Vagina (tissue), 2 donors: Measurements from ENCODE around the gene ADAM8. TPM values are rescaled to one million over a fixed set of nuclear protein-coding genes. Genes with fewer than 3 reads are reported as not detected.

Experiments
- DNase-seq, 2 donors: peaks; one replicate each; pipeline ENCODE4 v3.0.0-alpha.2; 2017; ENCODE audit errors: extremely low spot score in 2 of 2
- H3K27ac ChIP-seq: fragments of 200-600 bp; sonication (generic); one replicate; pipeline ENCODE4 v1.5.1; 2019
- H3K27me3 ChIP-seq: fragments of 200-600 bp; sonication (generic); one replicate; pipeline ENCODE4 v1.5.1; 2019
- H3K36me3 ChIP-seq, 2 donors: fragments of 200-600 bp; sonication (generic); one replicate each; pipeline ENCODE4 v1.5.1; 2017 to 2019
- H3K4me1 ChIP-seq: fragments of 200-600 bp; sonication (generic); one replicate; pipeline ENCODE4 v1.5.1; 2019
- H3K4me3 ChIP-seq, 2 donors: fragments of 200-600 bp; sonication (generic); 1 replicate in 1 of 2; 2 replicates in 1 of 2; pipeline ENCODE4 v1.5.1; 2016 to 2019
- H3K9me3 ChIP-seq: fragments of 200-600 bp; sonication (generic); one replicate; pipeline ENCODE4 v1.5.1; 2019
- CTCF ChIP-seq, 3 experiments: fragments of 450-650 bp in 2 of 3; fragments of 200-600 bp in 1 of 3; sonication (generic) in 1 of 3; IDR thresholded peaks; one replicate each; pipeline ENCODE4 v1.5.1; 2017 to 2019; ENCODE audit warnings: antibody characterized with exemption in 3 of 3, mild to moderate bottlenecking in 2 of 3, moderate library complexity in 2 of 3
- POLR2A ChIP-seq, 2 donors: fragments of 450-650 bp; IDR thresholded peaks; one replicate each; pipeline ENCODE4 v1.6.1; 2017; ENCODE audit warnings: antibody characterized with exemption in 2 of 2, mild to moderate bottlenecking in 2 of 2, moderate library complexity in 2 of 2
- POLR2AphosphoS5 ChIP-seq, 2 donors: sonication (generic); formaldehyde crosslinking; IDR thresholded peaks; one replicate each; pipeline ENCODE4 v1.9.0; 2017; ENCODE audit warnings: antibody characterized with exemption in 2 of 2, mild to moderate bottlenecking in 2 of 2, low read depth in 1 of 2; ENCODE audit not compliant: insufficient read depth in 1 of 2
- intact Hi-C: fragments of 100-400 bp; cut with DNase I; formaldehyde crosslinking; loops from one replicate; pipeline ENCODE4 v1.15.1; 2023
- total RNA-seq: library from RNA; depleted of rRNA; stranded (reverse); fragments of >200 nt; gene quantifications from one replicate; pipeline ENCODE4 v1.2.3, GENCODE V29; 2016

ADAM8 gene
- total RNA-seq, 1 donor from 2014 or later, result 11.0 TPM

GRCh38 chr10:133280391-133281059 lies 3.9 kb upstream of the ADAM8 start:
- H3K9me3 ChIP-seq, result no peaks in the 10 kb centered on the region
- no peak for DNase-seq
- H3K27ac ChIP-seq, result no peak overlapping the region
- no peak overlapping the region for H3K4me3 ChIP-seq
- intact Hi-C loops, result no loop called here
- H3K4me1 ChIP-seq, result peaks cover 16% of the 10 kb centered on the region
- peaks cover 2 to 69% of the 10 kb centered on the region in 2 donors for H3K36me3 ChIP-seq
- TF ChIP-seq CTCF (IDR thresholded peaks at IDR 0.05) (no peak), POLR2A (IDR thresholded peaks at IDR 0.05) (no peak), POLR2AphosphoS5 (IDR thresholded peaks at IDR 0.05; ENCODE audit: insufficient read depth in 1 of 2, low read depth in 1 of 2) (no peak)
- no peaks in the 10 kb centered on the region for H3K27me3 ChIP-seq

GRCh38 chr10:133279326-133280226 lies 2.9 kb upstream of the ADAM8 start:
- no peak for DNase-seq
- H3K4me3 ChIP-seq, result no peak overlapping the region
- H3K27me3 ChIP-seq, result no peaks in the 10 kb centered on the region
- H3K27ac ChIP-seq, result no peak overlapping the region
- H3K9me3 ChIP-seq, result no peaks in the 10 kb centered on the region
- TF ChIP-seq POLR2A (IDR thresholded peaks at IDR 0.05) (no peak), POLR2AphosphoS5 (IDR thresholded peaks at IDR 0.05; ENCODE audit: insufficient read depth in 1 of 2, low read depth in 1 of 2) (no peak), CTCF (IDR thresholded peaks at IDR 0.05) (no peak)
- H3K36me3 ChIP-seq, result peaks cover 2 to 60% of the 10 kb centered on the region in 2 donors
- peaks cover 16% of the 10 kb centered on the region for H3K4me1 ChIP-seq
- intact Hi-C loops, result no loop called here

- Histone ChIP-seq H3K4me1 (peaks cover 16% of the 10 kb centered on the region), H3K27ac (no peak overlapping the region), H3K36me3 (peaks cover 2 to 51% of the 10 kb centered on the region in 2 donors), H3K9me3 (no peaks in the 10 kb centered on the region), H3K27me3 (no peaks in the 10 kb centered on the region), H3K4me3 (no peak overlapping the region)
- intact Hi-C loops, result no loop called here
- peak in 1 of 2 donors; percentile 45 for TF ChIP-seq POLR2AphosphoS5 (IDR thresholded peaks at IDR 0.05; ENCODE audit: insufficient read depth in 1 of 2, low read depth in 1 of 2)
- no peak for TF ChIP-seq CTCF (IDR thresholded peaks at IDR 0.05)
- DNase-seq, result no peak
Measured at GRCh38 chr10:133278577-133279265, 2.1 kb upstream of the ADAM8 start.

GRCh38 chr10:133277993-133278576 lies 1.4 kb upstream of the ADAM8 start:
- Histone ChIP-seq H3K9me3 (no peaks in the 10 kb centered on the region), H3K27ac (no peak overlapping the region), H3K4me1 (peaks cover 16% of the 10 kb centered on the region), H3K4me3 (no peak overlapping the region), H3K27me3 (no peaks in the 10 kb centered on the region), H3K36me3 (peaks cover 2 to 45% of the 10 kb centered on the region in 2 donors)
- TF ChIP-seq POLR2AphosphoS5 (IDR thresholded peaks at IDR 0.05; ENCODE audit: insufficient read depth in 1 of 2, low read depth in 1 of 2) (no peak), CTCF (IDR thresholded peaks at IDR 0.05) (no peak), POLR2A (IDR thresholded peaks at IDR 0.05) (no peak)
- no peak for DNase-seq
- intact Hi-C loops, result no loop called here
